Fibroblast of skin of right quadriceps (primary cell): ENCODE results near the gene FRMPD4.
A peak's percentile ranks its signal among the peaks of the same experiment; 100 is the strongest.

ENCODE experiments used
- DNase-seq: peaks from one replicate; pipeline ENCODE4 v3.0.0-alpha.2; 2013

Gene FRMPD4

GRCh38 chrX:12554206-12554605, 415.9 kb downstream of the FRMPD4 start:
- no peak for DNase-seq

DNA sequence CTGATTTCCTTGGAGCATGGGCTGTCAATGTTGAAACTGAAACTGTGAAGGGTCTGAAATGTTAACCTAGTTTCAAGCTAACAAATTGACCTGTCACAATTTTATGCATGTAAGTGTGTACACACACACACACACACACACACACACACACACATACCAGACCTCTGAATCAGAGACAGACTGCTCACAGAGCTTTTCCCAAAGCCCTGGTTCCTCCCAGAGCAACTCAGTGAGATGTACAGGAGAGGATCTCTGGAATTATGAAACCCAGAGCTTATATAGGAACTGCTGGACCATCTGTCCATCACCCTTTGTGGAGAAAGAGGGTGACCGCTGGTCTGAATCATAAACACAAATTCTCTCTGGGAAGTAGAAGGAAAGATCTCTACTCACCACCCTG, 424.8 kb downstream of the FRMPD4 start:
- peak; percentile 39 for DNase-seq

- no peak for DNase-seq
Measured at GRCh38 chrX:12564221-12564620, 425.9 kb downstream of the FRMPD4 start.

GRCh38 chrX:12567857-12568256, 429.6 kb downstream of the FRMPD4 start:
- DNase-seq = peak; percentile 2

- DNase-seq = no peak
Measured at GRCh38 chrX:12570859-12571501, 432.7 kb downstream of the FRMPD4 start.

- no peak for DNase-seq
Measured at GRCh38 chrX:12579311-12579710, 441.0 kb downstream of the FRMPD4 start.

- no peak for DNase-seq
Measured at GRCh38 chrX:12580548-12580947, 442.3 kb downstream of the FRMPD4 start.

DNA sequence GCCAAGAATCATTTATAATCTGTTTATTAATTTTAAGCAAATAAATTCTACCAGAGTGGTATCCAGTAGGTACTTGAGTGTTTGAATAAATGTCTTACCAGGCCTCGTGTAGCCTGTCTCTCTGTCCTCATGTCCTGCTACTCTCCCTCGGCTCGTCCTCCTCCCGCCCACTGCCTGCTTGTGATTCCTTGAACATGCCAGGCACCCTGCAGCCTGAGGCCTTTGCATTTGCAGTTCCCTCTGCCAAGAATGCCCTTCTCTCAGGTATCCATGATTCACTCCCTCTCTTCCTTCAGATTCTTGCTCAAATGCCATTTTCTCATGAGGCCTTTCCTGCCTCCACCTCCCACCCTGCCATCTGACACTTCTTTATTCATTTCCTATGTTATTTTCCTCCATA, 443.3 kb downstream of the FRMPD4 start:
- no peak for DNase-seq

- no peak for DNase-seq
Measured at GRCh38 chrX:12582649-12583048, 444.4 kb downstream of the FRMPD4 start.

- DNase-seq = no peak
Measured at GRCh38 chrX:12583543-12583942, 445.3 kb downstream of the FRMPD4 start.

DNA sequence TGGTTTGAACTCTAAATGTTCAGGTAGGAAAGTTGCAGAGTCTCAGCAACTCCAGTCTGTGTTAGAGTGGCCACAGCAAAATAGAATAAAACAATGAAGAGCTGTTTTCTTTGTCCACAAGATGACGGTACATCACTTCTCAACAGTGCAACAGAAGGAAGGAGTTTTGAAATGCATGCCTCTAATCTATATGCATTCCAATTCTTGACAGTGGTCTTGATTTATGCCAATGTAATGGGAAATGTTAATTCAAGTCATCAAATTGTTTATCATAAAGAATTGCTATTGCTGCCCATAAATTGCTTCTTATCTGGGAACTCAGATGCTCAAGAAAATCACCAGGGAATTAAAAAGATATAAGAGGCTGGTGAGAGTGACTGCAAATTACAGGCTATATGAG, 457.4 kb downstream of the FRMPD4 start:
- no peak for DNase-seq

DNA sequence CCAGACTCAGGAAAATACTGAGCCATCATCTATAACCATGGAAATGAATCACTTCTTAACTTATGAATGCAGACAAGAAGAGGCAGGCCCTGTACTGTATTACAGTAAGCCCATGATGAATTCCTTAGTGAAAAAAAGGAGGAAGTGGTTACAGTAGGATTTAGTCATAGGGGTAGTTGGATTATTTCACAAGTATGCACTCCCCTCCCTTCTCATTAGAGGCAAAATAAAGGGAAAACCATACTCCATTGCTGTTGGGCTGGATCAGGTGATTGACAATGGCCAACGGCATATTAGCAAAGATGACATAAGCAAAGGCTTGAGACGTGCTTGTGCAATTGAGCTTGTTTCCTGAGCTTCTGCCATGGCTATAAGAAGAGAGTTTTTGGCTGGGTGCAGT, 471.8 kb downstream of the FRMPD4 start:
- DNase-seq = peak; percentile 89

DNA sequence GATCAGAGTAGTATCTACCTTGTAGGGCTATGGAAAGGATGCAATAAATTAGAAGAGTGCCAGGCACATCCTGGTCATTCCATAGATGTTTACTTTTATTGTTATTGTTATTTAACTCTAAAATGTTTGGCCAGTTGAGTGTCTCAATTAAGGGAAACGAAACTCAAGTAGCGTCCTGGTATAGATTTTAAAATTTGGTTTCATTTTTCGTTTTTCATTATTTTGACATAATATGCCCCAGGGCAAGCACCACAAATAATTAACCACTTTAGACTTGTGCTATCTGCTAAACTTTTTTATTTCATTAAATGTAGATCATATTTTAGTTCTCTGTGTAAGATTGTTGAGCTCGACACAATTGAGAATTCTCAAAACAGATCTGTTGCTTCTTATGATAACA, 473.2 kb downstream of the FRMPD4 start:
- DNase-seq = no peak

DNA sequence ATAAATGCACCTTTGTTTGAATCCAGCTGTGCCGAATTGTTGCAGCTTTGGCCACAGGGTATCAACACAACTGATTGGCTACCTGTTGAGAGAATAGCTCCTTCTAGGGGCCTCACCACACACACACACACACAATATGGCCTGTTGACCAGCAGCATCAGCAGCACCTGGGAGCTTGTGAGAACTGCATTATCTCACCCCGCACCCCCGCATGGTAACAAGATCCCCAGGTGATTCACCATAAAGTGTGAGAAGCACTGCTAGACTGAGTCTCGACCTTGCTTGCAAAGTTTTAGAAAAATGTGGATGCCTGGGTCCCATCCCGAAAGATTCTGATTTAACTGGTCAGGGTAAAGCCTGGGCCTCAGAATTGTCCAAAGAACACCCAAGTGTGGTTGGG, 476.0 kb downstream of the FRMPD4 start:
- no peak for DNase-seq

DNA sequence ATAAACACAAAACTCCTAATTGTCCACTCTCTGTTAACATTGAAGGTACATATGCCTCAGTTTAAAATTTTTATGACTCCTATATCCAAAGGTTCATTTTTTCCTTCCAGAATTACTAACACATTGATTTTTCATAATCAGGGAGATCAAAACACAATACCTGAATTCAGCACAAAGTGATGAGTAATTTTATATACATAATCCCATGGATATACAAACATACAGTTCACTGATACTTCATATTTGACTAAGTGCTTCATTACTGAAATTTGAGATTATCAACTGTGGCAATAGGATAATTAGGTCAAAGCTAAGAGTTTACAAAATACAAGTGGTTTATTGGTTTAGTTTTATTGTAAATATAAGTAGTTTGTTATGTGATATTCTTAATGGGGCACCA, 476.8 kb downstream of the FRMPD4 start:
- no peak for DNase-seq

GRCh38 chrX:12617241-12617640, 479.0 kb downstream of the FRMPD4 start:
- DNase-seq = peak; percentile 2

GRCh38 chrX:12647230-12647629, 509.0 kb downstream of the FRMPD4 start:
- DNase-seq = no peak

DNA sequence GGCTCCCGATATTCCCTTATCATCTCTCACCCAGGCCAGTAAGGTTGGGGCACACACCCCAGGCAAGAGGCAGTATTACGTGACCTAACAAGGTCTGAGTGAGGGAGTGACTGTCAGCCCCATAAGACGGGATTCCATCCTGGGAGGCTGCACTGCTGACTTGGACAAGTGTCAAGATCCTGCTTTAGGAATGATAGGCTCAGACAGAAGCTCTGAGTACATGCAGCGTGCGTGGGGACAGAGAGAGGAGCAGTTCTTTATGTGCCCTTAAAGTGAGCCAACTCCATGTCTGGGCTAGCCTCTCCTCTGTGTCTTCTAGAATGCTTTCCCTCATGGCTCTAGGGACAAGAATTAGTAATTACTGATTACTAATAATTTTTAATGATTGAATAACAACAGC, 510.7 kb downstream of the FRMPD4 start:
- no peak for DNase-seq

DNA sequence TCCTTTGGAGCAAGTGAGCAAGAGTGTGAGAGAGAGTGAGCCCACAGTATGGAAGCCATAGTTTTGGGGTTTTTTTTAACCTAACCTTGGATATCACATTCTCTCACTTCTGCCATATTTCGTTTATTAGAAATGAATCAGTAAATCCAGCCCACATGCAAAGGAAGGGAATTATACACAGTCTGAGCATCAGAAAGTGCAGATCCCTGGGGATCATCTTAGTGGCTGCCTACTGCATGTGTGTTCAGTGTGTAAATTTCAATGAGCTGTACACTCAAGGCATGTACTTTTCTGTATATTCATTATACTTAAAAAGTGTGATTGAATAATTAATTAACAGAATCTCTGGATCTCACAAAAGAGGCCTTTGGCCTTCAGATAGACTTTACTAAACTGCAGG, 519.2 kb downstream of the FRMPD4 start:
- no peak for DNase-seq

DNA sequence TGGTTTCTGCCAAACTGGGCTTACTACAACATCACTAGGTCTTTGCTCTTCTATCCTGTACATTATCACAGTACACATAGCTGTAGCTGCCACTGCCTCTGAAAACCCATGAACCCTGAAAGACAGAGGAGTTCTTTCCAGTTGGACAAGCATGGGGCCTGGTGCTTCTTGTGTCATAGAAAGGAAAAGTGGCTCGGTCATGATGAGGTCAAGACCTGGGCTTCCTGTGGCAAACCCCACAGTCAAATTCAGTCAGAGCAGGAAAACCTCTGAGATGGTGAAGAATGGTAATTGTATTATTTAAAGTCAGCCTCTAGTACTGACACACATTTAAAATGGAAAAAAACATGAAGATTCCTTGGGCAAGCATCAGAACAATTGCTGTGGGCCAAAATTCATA, 519.6 kb downstream of the FRMPD4 start:
- DNase-seq = no peak

GRCh38 chrX:12661464-12661863, 523.2 kb downstream of the FRMPD4 start:
- no peak for DNase-seq

- DNase-seq = peak; percentile 30
Measured at GRCh38 chrX:12672367-12673106, 534.3 kb downstream of the FRMPD4 start.

DNA sequence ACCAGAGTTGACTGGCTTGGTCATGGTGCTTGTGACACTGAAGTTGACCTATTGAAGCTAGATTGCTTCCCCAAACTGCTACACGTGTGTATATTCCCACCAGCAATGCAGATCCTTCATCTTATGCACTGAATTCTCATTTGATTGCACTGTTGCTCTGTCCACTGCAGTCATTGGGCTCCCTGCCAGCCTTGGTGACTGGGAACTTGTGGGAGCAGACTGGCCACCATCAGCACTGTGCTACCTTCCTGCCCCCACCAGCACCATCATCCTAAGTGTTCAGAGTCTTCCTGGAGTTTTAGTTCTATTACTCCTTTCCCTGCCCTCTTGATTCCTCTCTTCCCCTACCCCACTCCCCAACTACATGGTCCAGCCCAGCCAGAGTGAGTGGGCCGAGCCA, 535.2 kb downstream of the FRMPD4 start:
- no peak for DNase-seq

- no peak for DNase-seq
Measured at GRCh38 chrX:12679522-12679921, 541.2 kb downstream of the FRMPD4 start.

GRCh38 chrX:12681047-12681446, 542.8 kb downstream of the FRMPD4 start:
- no peak for DNase-seq
